PC-9 (cell line): ENCODE results near the gene CAPS2. TPM values are rescaled to one million over a fixed set of nuclear protein-coding genes. Genes with fewer than 3 reads are reported as not detected.

ENCODE experiments used
- BruUV-seq: library from RNA; stranded (reverse); fragments of 400-500 nt; replicated peaks from 2 replicates; lab custom pipeline; 2021; lab: Mats Ljungman, UMichigan
- CTCF ChIA-PET: fragments of 300-600 bp; sonication (Branson Sonifier 250); formaldehyde crosslinking; loops from one replicate; lab custom pipeline; 2022; ENCODE audit warnings: antibody characterized with exemption; lab: Charles Lee
- POLR2A ChIA-PET: fragments of 300-600 bp; sonication (Branson Sonifier 250); formaldehyde crosslinking; loops from one replicate; lab custom pipeline; 2022; ENCODE audit warnings: antibody characterized with exemption; ENCODE audit not compliant: unreplicated experiment; lab: Charles Lee
- DNase-seq, 2 experiments: peaks; one replicate each; pipeline versions ENCODE4 v3.0.0 to v3.0.0-alpha.2; 2015 to 2022; ENCODE audit warnings: mixed read lengths in 1 of 2
- H2AFZ ChIP-seq: fragments of 200-600 bp; sonication (generic); 2 replicates; pipeline ENCODE4 v1.8.1; 2017; ENCODE audit warnings: antibody characterized with exemption
- H3F3A ChIP-seq: fragments of 200-600 bp; sonication (generic); 2 replicates; pipeline ENCODE4 v1.8.1; 2017; ENCODE audit warnings: antibody characterized with exemption, mild to moderate bottlenecking, low read depth; ENCODE audit not compliant: insufficient read depth
- H3K27ac ChIP-seq: fragments of 200-600 bp; sonication (generic); 2 replicates; pipeline ENCODE4 v1.6.1; 2016; ENCODE audit warnings: mixed run types
- H3K27me3 ChIP-seq: fragments of 200-600 bp; sonication (generic); 2 replicates; pipeline ENCODE4 v1.6.1; 2016; ENCODE audit warnings: low read depth, mixed run types; ENCODE audit not compliant: insufficient read depth
- H3K36me3 ChIP-seq: fragments of 200-600 bp; sonication (generic); 2 replicates; pipeline ENCODE4 v1.6.1; 2016; ENCODE audit warnings: low read depth, mixed run types
- H3K4me1 ChIP-seq: fragments of 200-600 bp; sonication (generic); replicated peaks from 2 replicates; pipeline ENCODE4 v1.6.1; 2016; ENCODE audit warnings: mixed run types; ENCODE audit not compliant: insufficient read depth
- H3K4me2 ChIP-seq: fragments of 200-600 bp; sonication (generic); 2 replicates; pipeline ENCODE4 v1.6.1; 2017; ENCODE audit warnings: mixed run types
- H3K4me3 ChIP-seq: fragments of 200-600 bp; sonication (generic); 2 replicates; pipeline ENCODE4 v1.6.1; 2016; ENCODE audit warnings: mixed run types
- H3K79me2 ChIP-seq: fragments of 200-600 bp; sonication (generic); 2 replicates; pipeline ENCODE4 v1.6.1; 2017; ENCODE audit warnings: low read depth, mixed run types
- H3K9me2 ChIP-seq: fragments of 200-600 bp; sonication (generic); 2 replicates; pipeline ENCODE4 v1.8.1; 2017; ENCODE audit warnings: mild to moderate bottlenecking; ENCODE audit not compliant: insufficient read depth
- H3K9me3 ChIP-seq: fragments of 200-600 bp; sonication (generic); 2 replicates; pipeline ENCODE4 v1.8.1; 2016; ENCODE audit warnings: low read depth; ENCODE audit not compliant: insufficient read depth
- H4K20me1 ChIP-seq: fragments of 200-600 bp; sonication (generic); 2 replicates; pipeline ENCODE4 v1.8.1; 2017; ENCODE audit not compliant: insufficient read depth
- EZH2 ChIP-seq: fragments of 200-600 bp; sonication (generic); IDR thresholded peaks from 2 replicates; pipeline ENCODE4 v1.8.0; 2017; ENCODE audit warnings: antibody characterized with exemption, low read depth
- intact Hi-C: fragments of 100-400 bp; cut with micrococcal nuclease; formaldehyde crosslinking; loops from one replicate; pipeline ENCODE4 v1.10.0; 2022; ENCODE audit not compliant: unreplicated experiment
- total RNA-seq: library from RNA; stranded (reverse); gene quantifications from 2 replicates; pipeline ENCODE4 v1.2.3, GENCODE V29; 2021
- TF ChIP-seq, protein P1 (sequence below): fragments of 200-600 bp; sonication (generic); conservative IDR thresholded peaks from 2 replicates; pipeline ENCODE4 v1.6.1; 2017; ENCODE audit warnings: mixed run types, antibody characterized with exemption, mild to moderate bottlenecking, moderate library complexity

Gene CAPS2
- total RNA-seq, 1 experiment from 2014 or later: 19.8 TPM

DNA sequence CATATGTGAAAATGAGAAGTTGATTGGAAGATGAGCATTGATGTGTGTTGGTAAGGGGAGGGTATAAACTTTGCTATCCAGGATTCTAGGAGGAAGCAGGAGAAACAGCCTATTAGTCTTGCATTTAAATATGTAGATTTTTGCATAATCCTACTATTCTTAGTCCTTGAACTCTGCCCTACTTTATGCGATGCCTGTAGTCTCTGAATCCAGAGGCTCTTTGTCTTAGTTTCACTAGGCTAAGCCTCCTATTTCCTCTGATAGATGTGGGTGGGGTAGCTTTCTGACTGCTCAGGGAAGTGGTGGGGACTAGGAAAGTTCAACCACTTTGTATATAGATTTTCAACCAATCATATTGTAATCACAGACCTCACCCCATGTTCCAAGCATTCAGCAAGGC, 71.0 kb downstream of the CAPS2 start:
- BruUV-seq: no TSS peak
- H3K4me2 ChIP-seq: no peak overlapping the region
- H3K27me3 ChIP-seq: no peaks in the 10 kb centered on the region
- no peaks in the 10 kb centered on the region for H3K36me3 ChIP-seq
- H3K4me3 ChIP-seq: no peak overlapping the region
- ChIA-PET POLR2A (no interaction called here), CTCF (no interaction called here)
- peaks cover 4% of the 10 kb centered on the region; the same call in 1 of the 2 replicates for H3K9me3 ChIP-seq
- no peak overlapping the region for H3K27ac ChIP-seq
- TF ChIP-seq, protein P1, sequence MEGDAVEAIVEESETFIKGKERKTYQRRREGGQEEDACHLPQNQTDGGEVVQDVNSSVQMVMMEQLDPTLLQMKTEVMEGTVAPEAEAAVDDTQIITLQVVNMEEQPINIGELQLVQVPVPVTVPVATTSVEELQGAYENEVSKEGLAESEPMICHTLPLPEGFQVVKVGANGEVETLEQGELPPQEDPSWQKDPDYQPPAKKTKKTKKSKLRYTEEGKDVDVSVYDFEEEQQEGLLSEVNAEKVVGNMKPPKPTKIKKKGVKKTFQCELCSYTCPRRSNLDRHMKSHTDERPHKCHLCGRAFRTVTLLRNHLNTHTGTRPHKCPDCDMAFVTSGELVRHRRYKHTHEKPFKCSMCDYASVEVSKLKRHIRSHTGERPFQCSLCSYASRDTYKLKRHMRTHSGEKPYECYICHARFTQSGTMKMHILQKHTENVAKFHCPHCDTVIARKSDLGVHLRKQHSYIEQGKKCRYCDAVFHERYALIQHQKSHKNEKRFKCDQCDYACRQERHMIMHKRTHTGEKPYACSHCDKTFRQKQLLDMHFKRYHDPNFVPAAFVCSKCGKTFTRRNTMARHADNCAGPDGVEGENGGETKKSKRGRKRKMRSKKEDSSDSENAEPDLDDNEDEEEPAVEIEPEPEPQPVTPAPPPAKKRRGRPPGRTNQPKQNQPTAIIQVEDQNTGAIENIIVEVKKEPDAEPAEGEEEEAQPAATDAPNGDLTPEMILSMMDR: no peak
- no peak for TF ChIP-seq EZH2
- no peaks in the 10 kb centered on the region for H3F3A ChIP-seq
- no peaks in the 10 kb centered on the region for H3K79me2 ChIP-seq
- H3K4me1 ChIP-seq: 0 out of 2 replicates have a peak, but pooled peaks cover 7% of the 10 kb centered on the region
- intact Hi-C loops: no loop called here
- no peak overlapping the region for H2AFZ ChIP-seq
- H4K20me1 ChIP-seq: no peaks in the 10 kb centered on the region
- no peaks in the 10 kb centered on the region for H3K9me2 ChIP-seq
- DNase-seq: no peak

DNA sequence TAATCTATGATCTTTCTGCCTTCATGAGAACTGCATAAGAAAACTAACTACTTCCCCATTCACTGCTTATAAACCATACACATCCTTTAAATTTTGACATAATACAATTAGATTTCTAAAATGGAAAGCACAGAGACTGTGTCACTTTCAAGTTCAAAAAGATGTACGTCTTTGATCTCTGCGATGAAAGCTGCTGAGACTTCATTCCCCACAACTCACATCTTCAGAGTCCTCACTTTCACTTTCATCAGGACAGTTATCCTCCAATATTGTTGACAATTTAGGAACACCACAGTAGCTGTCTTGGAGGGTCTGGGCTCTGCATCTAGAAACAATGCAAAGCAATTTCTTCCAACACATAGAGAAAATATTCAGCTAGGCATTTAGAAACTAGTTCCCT, 72.6 kb downstream of the CAPS2 start:
- H2AFZ ChIP-seq: peak overlapping the region; percentile 23; the same call in 1 of the 2 replicates
- H3F3A ChIP-seq: no peaks in the 10 kb centered on the region
- no peaks in the 10 kb centered on the region for H4K20me1 ChIP-seq
- no peak for DNase-seq
- no peak overlapping the region for H3K4me3 ChIP-seq
- no peak for TF ChIP-seq EZH2
- TF ChIP-seq, protein P1: no peak
- no peaks in the 10 kb centered on the region for H3K79me2 ChIP-seq
- CTCF ChIA-PET: no interaction called here
- H3K36me3 ChIP-seq: no peaks in the 10 kb centered on the region
- no peaks in the 10 kb centered on the region for H3K27me3 ChIP-seq
- 0 out of 2 replicates have a peak, but pooled peaks cover 7% of the 10 kb centered on the region for H3K4me1 ChIP-seq
- H3K9me2 ChIP-seq: no peaks in the 10 kb centered on the region
- no TSS peak for BruUV-seq
- intact Hi-C loops: no loop called here
- peak overlapping the region; percentile 19; the same call in 1 of the 2 replicates for H3K4me2 ChIP-seq
- no peak overlapping the region for H3K27ac ChIP-seq
- POLR2A ChIA-PET: no interaction called here
- no peaks in the 10 kb centered on the region for H3K9me3 ChIP-seq

DNA sequence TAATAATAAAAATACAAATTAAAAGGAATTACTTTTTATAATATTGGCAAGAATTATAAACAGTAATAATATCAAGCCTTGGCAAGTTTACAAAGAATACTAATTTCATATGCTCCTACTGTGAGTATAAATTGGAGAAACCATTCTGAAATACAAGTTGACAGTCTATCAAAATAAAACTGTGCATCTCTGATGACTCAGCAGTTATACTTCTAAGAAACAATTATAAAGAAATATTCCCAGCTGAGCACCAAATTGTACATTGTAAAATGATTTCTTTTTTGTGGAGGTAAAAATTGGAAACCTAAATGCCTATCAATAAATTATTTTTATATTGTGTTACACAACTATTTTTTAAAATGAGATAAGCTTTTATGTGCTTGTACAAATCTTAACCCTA, 85.0 kb downstream of the CAPS2 start:
- Histone ChIP-seq H3K4me1 (no peaks in the 10 kb centered on the region), H4K20me1 (no peaks in the 10 kb centered on the region), H3K79me2 (no peaks in the 10 kb centered on the region), H3K27ac (no peak overlapping the region), H3K27me3 (no peaks in the 10 kb centered on the region), H3K36me3 (no peaks in the 10 kb centered on the region), H3F3A (no peaks in the 10 kb centered on the region), H2AFZ (no peak overlapping the region), H3K4me3 (no peak overlapping the region), H3K4me2 (no peak overlapping the region), H3K9me2 (peaks cover 4% of the 10 kb centered on the region; the same call in 1 of the 2 replicates), H3K9me3 (no peaks in the 10 kb centered on the region; the same call in 1 of the 2 replicates)
- POLR2A ChIA-PET: no interaction called here
- CTCF ChIA-PET: no interaction called here
- BruUV-seq: no TSS peak
- no peak for TF ChIP-seq EZH2
- TF ChIP-seq, protein P1: no peak
- DNase-seq: no peak
- intact Hi-C loops: no loop called here
